Activated naive CD8-positive, alpha-beta T cell treated with anti-CD3 and anti-CD28 coated beads, Interleukin-2, amount 50 U/mL, for 24 hours (primary cell): ENCODE results near the gene LRIF1.
A peak's percentile ranks its signal among the peaks of the same experiment; 100 is the strongest.

Experiments used
- ATAC-seq: fragments of 150-1000 bp; cut with Tn5 transposase; one replicate; pipeline ENCODE4 v1.10.0; 2021
- DNase-seq: peaks from one replicate; pipeline ENCODE4 v3.0.0; 2021
- H3K27ac Mint-ChIP-seq: one replicate; pipeline ENCODE4 v1.8.0; 2021; ENCODE audit warnings: mild to moderate bottlenecking, mixed read lengths
- H3K27me3 Mint-ChIP-seq: one replicate; pipeline ENCODE4 v1.8.0; 2021; ENCODE audit warnings: mixed read lengths
- H3K36me3 Mint-ChIP-seq: one replicate; pipeline ENCODE4 v1.8.0; 2021; ENCODE audit warnings: low read depth, mixed read lengths
- H3K4me1 Mint-ChIP-seq: one replicate; pipeline ENCODE4 v1.8.0; 2021; ENCODE audit warnings: mixed read lengths
- H3K4me3 Mint-ChIP-seq: one replicate; pipeline ENCODE4 v1.8.0; 2021; ENCODE audit warnings: mild to moderate bottlenecking, moderate library complexity, mixed read lengths
- H3K9me3 Mint-ChIP-seq: one replicate; pipeline ENCODE4 v1.8.0; 2021; ENCODE audit warnings: mixed read lengths

LRIF1 gene

DNA sequence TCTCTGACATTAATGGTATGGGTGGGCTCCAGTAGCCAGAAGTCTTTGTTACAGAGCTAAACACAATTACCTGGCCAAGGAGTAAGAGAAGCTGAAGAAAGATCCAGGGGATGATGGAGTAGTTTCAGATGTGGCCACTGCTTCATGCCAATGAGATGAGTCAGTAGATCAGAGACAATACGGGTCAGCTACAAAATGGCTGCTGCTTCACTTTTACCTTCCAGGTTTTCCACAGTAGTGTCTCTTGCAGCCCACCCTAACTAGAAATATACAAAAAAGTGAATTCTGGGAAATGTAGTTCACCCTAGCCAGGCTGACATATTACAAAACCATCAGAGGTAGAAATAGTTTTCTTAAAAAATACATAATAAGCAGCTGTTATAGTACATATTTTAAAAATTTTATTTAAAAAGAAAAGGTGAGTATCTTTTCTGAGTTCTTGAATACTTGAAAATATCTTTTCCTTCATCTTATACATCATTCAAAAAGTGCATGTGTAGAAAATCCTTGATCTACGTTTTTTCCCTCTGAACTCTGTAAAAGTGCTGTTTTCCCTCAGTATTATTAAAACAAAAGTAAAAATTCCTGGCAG is 36.1 kb downstream of the LRIF1 start:
- no peaks in the 10 kb centered on the region for H3K4me1 Mint-ChIP-seq
- H3K27ac Mint-ChIP-seq = no peak overlapping the region
- H3K27me3 Mint-ChIP-seq = no peaks in the 10 kb centered on the region
- H3K36me3 Mint-ChIP-seq = peaks cover 2% of the 10 kb centered on the region
- H3K9me3 Mint-ChIP-seq = peaks cover 34% of the 10 kb centered on the region
- ATAC-seq (no peak), DNase-seq (no peak)
- H3K4me3 Mint-ChIP-seq = no peak overlapping the region

DNA sequence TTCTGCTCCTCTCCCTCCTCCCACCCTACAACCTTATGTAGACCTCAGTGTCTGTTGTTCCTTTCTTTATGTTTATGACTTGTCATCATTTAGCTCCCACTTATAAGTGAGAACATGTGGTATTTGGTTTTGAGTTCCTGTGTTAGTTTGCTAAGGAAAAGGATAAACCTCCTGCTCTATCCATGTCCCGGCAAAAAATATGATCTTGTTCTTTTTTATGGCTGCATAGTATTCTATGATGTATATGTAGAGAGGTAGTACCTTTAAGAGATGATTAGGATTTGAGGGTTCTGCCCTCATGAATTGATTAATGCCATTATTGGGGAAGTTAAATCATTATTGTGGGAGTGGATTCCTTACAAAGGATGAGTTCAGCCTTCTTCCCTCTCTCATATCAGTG is 41.8 kb downstream of the LRIF1 start:
- Mint-ChIP-seq H3K27me3 (no peaks in the 10 kb centered on the region), H3K27ac (no peak overlapping the region), H3K4me3 (no peak overlapping the region), H3K9me3 (peaks cover 14% of the 10 kb centered on the region), H3K36me3 (peaks cover 4% of the 10 kb centered on the region), H3K4me1 (peaks cover 3% of the 10 kb centered on the region)
- DNase-seq (no peak), ATAC-seq (no peak)

DNA sequence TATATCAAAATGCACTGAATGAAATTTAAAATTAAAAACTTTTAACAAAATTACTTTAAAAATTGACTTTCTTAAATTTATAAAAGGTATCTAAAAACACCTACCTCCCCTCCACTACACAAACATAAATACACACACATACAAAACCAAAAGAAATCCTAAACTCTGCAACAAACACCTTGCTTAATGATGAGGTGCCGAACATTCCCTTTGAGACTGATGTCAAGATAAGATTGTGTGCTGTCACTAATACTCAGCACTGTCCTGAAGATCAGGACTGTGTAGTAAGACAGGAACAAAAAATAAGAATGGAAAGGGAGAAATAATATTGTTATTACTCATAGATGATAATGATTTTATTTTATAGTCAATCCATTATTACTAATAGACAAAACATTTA is 45.7 kb downstream of the LRIF1 start:
- Mint-ChIP-seq H3K36me3 (peaks cover 4% of the 10 kb centered on the region), H3K4me3 (no peak overlapping the region), H3K27ac (no peak overlapping the region), H3K27me3 (no peaks in the 10 kb centered on the region), H3K9me3 (peaks cover 17% of the 10 kb centered on the region), H3K4me1 (peaks cover 13% of the 10 kb centered on the region)
- no peak for ATAC-seq
- DNase-seq = no peak

DNA sequence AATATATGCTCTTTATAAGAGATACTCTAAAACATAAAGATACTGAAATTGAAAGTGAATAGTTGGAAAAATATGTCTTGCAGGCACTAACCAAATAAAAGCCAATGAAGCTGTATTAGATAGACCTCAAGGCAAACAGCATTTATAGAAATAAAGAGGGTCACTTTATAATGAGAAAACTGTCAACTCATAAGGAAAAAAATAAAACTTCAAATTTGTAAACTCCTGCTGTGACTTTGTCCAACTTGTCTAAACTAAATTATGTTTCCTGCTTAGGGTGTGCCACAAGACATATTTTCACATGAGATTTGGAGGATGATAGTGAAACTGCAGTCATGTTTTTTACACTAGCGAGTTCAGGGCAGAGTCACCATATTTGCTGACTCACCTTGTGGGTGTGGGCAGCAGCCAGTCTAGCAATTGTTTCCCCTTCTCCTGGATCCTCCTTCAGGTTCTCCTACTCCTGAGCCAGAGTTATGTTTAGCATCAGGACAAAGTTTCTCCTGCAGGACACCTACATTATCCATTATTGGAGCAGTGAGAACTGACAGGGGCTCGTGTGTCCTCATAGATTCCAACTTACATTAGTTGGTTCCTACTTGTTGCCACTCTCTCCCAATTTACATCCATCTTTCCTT is 46.9 kb downstream of the LRIF1 start:
- peak overlapping the region; percentile 54 for H3K4me3 Mint-ChIP-seq
- H3K4me1 Mint-ChIP-seq = peaks cover 13% of the 10 kb centered on the region
- DNase-seq = peak; percentile 27
- H3K27me3 Mint-ChIP-seq = no peaks in the 10 kb centered on the region
- H3K36me3 Mint-ChIP-seq = peaks cover 4% of the 10 kb centered on the region
- peak overlapping the region; percentile 44 for H3K27ac Mint-ChIP-seq
- peak; percentile 80 for ATAC-seq
- H3K9me3 Mint-ChIP-seq = peaks cover 14% of the 10 kb centered on the region

DNA sequence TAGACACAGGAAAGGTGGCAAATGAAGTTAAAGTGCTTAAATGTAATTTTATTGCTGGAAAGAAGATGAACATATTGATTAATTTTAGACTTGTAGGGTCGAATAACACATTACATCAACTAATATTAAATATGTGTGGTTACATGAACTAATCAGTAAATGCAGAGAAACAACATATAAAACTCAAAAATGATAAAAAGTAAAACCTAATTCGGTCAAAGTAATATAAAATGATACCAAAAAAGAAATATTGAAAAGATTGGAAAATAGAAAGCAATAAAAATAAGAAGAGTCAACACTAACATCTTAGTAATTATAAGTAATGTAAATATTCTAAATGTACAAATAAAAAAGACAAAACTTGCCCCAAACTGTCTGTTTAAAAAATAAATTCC is 47.5 kb downstream of the LRIF1 start:
- H3K27ac Mint-ChIP-seq = no peak overlapping the region
- no peak for ATAC-seq
- peak overlapping the region; percentile 54 for H3K4me3 Mint-ChIP-seq

DNA sequence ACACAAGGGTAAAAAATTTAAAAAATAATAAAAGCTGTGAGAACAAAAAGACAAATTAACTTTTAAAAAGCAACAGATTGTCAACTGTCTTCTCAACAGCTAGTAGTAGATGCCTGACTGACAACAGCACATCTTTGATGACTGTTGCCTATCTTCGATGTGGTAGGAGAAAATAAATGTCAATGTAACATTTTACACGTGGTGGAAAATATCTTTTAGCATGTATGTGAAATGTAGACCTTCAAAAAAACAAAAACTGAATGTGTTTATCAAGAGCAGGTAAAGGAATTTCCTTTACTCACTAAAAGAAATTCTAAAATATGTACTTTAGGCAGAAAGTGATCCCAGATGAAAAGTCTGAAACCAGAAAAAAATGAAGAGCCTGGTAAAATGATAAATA is 47.9 kb downstream of the LRIF1 start:
- peaks cover 6% of the 10 kb centered on the region for H3K36me3 Mint-ChIP-seq
- no peak overlapping the region for H3K27ac Mint-ChIP-seq
- H3K4me1 Mint-ChIP-seq = peaks cover 13% of the 10 kb centered on the region
- ATAC-seq (no peak), DNase-seq (no peak)
- no peak overlapping the region for H3K4me3 Mint-ChIP-seq
- peaks cover 19% of the 10 kb centered on the region for H3K9me3 Mint-ChIP-seq
- no peaks in the 10 kb centered on the region for H3K27me3 Mint-ChIP-seq

More for the DNA sequence above, 47.5 kb downstream of the LRIF1 start:
- Mint-ChIP-seq H3K36me3 (peaks cover 6% of the 10 kb centered on the region), H3K27me3 (no peaks in the 10 kb centered on the region), H3K9me3 (peaks cover 14% of the 10 kb centered on the region), H3K4me1 (peaks cover 13% of the 10 kb centered on the region)
- DNase-seq = no peak

DNA sequence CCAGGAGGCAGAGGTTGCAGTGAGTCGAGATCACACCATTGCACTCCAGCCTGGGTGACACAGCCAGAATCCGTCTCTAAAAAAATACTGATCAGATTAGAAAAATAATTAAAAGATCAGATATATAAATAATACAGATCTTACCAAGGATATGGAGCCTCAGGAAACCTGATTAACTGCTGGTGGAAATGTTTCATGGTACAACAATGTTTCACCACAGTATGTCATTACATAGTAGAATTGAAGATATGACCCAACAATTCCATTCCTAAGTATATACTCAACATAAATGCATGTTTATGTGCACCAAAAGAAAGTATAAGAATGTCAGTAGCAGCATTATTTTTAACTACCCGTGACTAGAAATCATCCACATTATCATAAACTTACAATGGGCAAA is 49.0 kb downstream of the LRIF1 start:
- Mint-ChIP-seq H3K9me3 (peaks cover 28% of the 10 kb centered on the region), H3K36me3 (peaks cover 10% of the 10 kb centered on the region), H3K4me1 (peaks cover 13% of the 10 kb centered on the region), H3K4me3 (no peak overlapping the region), H3K27me3 (no peaks in the 10 kb centered on the region), H3K27ac (no peak overlapping the region)
- ATAC-seq (no peak), DNase-seq (no peak)

DNA sequence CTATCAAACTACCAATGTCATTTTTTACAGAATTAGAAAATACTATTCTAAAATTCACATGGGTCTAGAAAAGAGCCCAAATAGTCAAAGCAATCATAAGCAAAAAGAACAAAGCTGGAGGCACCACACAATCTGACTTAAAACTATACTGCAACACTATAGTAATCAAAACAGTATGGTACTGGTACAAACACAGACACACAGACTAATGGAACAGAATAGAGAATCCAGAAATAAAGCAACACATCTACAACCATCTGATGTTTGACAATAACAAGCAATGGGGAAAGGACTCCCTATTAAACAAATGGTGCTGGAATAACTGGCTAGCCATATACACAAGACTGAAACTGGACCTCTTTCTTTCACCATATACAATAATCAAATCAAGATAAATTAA is 50.9 kb downstream of the LRIF1 start:
- DNase-seq (no peak), ATAC-seq (no peak)
- H3K4me3 Mint-ChIP-seq = no peak overlapping the region
- H3K27me3 Mint-ChIP-seq = no peaks in the 10 kb centered on the region
- peaks cover 45% of the 10 kb centered on the region for H3K9me3 Mint-ChIP-seq
- H3K27ac Mint-ChIP-seq = no peak overlapping the region
- H3K4me1 Mint-ChIP-seq = peaks cover 13% of the 10 kb centered on the region
- H3K36me3 Mint-ChIP-seq = peaks cover 12% of the 10 kb centered on the region

DNA sequence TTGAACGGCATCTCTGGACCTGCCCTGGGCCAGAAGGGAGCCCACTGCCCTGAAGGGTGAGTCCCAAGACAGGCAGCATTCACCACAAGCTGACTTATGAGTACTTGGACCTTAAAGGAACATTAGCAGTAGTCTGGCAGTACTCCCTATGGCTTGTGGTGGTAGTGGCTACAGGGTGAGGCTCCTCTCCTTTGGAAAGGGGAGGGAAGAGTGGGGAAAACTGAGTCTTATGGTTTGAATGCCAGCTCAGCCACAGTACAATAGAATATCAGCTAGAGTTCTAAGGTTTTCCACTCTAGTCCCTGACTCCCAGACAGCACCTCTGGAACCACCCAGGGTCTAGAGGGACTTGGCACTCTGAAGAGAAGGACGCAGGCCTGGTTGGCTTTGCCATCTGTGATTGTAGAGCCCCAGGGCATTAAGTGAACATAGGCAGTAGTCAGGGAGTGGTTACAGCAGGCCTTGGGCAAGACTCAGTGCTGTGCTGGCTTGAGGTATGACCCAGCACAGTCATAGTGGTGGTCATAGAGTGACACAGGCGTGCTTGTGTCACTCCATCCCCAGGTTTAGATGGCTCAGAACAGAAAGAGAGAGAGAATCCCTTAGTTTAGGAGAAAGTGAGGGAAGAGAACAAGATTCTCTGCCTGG is 59.7 kb downstream of the LRIF1 start:
- peaks cover 11% of the 10 kb centered on the region for H3K4me1 Mint-ChIP-seq
- peaks cover 32% of the 10 kb centered on the region for H3K9me3 Mint-ChIP-seq
- peaks cover 43% of the 10 kb centered on the region for H3K36me3 Mint-ChIP-seq
- peak overlapping the region; percentile 29 for H3K27ac Mint-ChIP-seq
- H3K27me3 Mint-ChIP-seq = no peaks in the 10 kb centered on the region
- no peak overlapping the region for H3K4me3 Mint-ChIP-seq
- peak; percentile 59 for ATAC-seq
- no peak for DNase-seq

DNA sequence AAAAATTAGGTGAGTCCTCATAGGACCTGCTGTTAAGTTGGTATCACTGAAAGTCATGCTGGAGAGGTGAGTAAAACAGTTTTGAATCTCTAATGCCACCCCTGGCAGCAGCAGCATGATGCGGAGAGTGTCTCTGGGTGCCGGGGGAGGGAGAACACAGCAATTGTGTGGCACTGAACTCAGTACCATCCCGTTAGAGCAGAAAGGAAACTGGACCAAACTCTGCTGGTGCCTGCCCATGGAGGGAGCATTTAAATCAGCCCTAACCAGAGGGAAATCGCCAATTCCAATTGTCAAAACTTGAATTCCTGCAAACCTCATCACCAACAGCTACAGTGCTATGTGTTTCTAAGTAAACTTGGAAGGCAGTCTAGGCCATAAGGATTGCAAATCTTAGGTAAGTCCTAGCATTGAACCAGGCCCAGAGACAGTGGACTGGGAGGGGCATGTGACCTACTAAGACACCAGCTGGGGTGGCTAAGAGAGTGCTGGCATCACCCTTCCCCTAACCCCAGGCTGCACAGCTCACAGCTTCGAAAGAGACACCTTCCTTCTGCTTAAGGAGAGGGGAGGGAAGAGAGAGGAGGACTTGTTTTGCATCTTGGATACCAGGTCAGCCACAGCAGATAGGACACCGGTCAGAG is 60.8 kb downstream of the LRIF1 start:
- no peaks in the 10 kb centered on the region for H3K27me3 Mint-ChIP-seq
- DNase-seq (no peak), ATAC-seq (no peak)
- peaks cover 53% of the 10 kb centered on the region for H3K36me3 Mint-ChIP-seq
- no peak overlapping the region for H3K27ac Mint-ChIP-seq
- H3K9me3 Mint-ChIP-seq = peaks cover 22% of the 10 kb centered on the region
- H3K4me3 Mint-ChIP-seq = no peak overlapping the region
- H3K4me1 Mint-ChIP-seq = peaks cover 19% of the 10 kb centered on the region

DNA sequence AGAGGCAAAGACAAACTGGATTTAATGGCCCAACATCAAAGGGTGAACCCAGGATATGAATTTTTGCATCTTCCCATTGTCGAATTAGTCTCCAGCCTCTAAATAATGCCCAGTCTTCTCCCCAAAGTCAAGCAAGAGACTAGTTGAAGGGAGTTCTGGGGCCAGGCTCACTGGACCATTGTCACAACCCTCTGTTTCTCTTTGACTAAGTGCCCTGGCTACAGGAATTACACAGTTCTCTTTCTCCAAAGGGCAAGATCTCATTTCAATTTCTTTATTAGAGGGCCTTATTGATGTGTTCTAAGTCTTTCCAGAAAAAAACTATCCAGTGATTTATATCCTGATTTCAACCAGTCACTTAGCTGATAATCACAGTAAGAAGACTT is 64.3 kb downstream of the LRIF1 start:
- DNase-seq (no peak), ATAC-seq (no peak)
- Mint-ChIP-seq H3K27me3 (no peaks in the 10 kb centered on the region), H3K4me1 (peaks cover 52% of the 10 kb centered on the region), H3K4me3 (no peak overlapping the region), H3K36me3 (peaks cover 81% of the 10 kb centered on the region), H3K9me3 (peaks cover 11% of the 10 kb centered on the region), H3K27ac (peak overlapping the region; percentile 36)

DNA sequence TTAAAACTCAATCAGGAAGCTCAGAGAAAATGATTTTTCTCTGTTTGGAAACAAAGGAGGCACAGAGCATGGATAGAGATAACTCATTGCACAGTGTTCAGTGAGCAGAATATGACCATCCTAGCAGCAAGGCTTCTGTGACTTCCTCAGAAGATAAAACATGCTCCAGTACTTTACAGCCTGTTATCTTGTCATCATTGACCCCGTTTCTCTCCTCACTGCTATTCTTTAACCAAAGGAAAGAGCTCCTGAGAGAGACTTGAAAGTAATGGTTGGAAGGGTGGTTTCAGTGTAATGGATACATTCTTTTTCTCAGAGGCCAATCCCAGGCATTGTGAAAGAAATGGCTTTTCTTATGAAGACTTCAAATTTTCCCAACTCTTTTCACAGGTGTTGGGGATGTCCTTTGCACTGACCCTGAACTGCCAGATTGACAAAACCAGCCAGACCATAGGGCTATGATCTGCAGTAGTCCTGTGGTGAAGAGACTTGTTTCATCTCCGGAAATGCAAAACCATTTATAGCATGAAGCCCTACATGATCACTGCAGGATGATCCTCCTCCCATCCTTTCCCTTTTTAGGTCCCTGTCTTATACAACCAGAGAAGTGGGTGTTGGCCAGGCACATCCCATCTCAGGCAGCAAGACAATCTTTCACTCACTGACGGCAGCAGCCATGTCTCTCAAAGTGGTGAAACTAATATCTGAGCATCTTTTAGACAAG is 64.8 kb downstream of the LRIF1 start:
- peaks cover 6% of the 10 kb centered on the region for H3K9me3 Mint-ChIP-seq
- no peak for DNase-seq
- peaks cover 58% of the 10 kb centered on the region for H3K4me1 Mint-ChIP-seq
- peaks cover 86% of the 10 kb centered on the region for H3K36me3 Mint-ChIP-seq
- peak overlapping the region; percentile 36 for H3K27ac Mint-ChIP-seq
- ATAC-seq = no peak
- no peak overlapping the region for H3K4me3 Mint-ChIP-seq
- no peaks in the 10 kb centered on the region for H3K27me3 Mint-ChIP-seq

DNA sequence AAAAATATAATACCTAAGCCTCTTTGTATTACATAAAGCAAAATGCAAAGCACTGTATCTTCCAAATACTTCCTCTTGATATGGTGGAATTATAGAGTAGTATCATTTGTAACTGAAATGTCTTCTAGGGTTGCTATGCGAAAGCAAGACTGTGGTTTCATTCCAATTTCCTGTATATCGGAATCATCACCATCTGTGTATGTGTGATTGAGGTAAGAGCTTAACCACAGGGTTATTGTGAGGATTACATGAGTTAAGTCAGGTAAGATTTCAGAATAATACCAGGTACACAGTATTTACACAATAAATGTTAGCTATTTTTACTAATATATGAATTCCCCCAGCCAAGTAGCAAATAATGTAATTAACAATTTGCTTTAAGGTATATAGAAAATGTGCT is 66.0 kb downstream of the LRIF1 start:
- H3K27me3 Mint-ChIP-seq = no peaks in the 10 kb centered on the region
- H3K4me3 Mint-ChIP-seq = no peak overlapping the region
- peaks cover 70% of the 10 kb centered on the region for H3K4me1 Mint-ChIP-seq
- DNase-seq (no peak), ATAC-seq (peak; percentile 44)
- peaks cover 93% of the 10 kb centered on the region for H3K36me3 Mint-ChIP-seq
- peaks cover 3% of the 10 kb centered on the region for H3K9me3 Mint-ChIP-seq
- H3K27ac Mint-ChIP-seq = peak overlapping the region; percentile 59
